WTC11 (cell line): ENCODE results near the gene DACH2. TPM values are rescaled to one million over a fixed set of nuclear protein-coding genes. Genes with fewer than 3 reads are reported as not detected.

Experiments used
- ATAC-seq: fragments of 200-7000 bp; cut with Tn5 transposase; 2 replicates; pipeline ENCODE4 v1.10.0; 2021; ENCODE audit warnings: mild to moderate bottlenecking, moderate library complexity
- CTCF ChIA-PET: fragments of 300-600 bp; sonication (Branson Sonifier 250); formaldehyde crosslinking; loops from one replicate; lab custom pipeline; 2021; ENCODE audit warnings: antibody characterized with exemption; lab: Charles Lee
- POLR2A ChIA-PET: fragments of 350-600 bp; sonication (Branson Sonifier 250); formaldehyde crosslinking; loops from one replicate; lab custom pipeline; 2021; ENCODE audit warnings: antibody characterized with exemption; lab: Charles Lee
- DNase-seq: peaks from one replicate; pipeline ENCODE4 v3.0.0; 2021; ENCODE audit warnings: low spot score
- H3K27ac Mint-ChIP-seq: 2 replicates; pipeline ENCODE4 v1.8.0; 2021; ENCODE audit warnings: mixed read lengths
- H3K27me3 Mint-ChIP-seq: 2 replicates; pipeline ENCODE4 v1.8.0; 2021; ENCODE audit warnings: low read depth, mild to moderate bottlenecking, moderate library complexity, mixed read lengths
- H3K36me3 Mint-ChIP-seq: 2 replicates; pipeline ENCODE4 v1.8.0; 2021; ENCODE audit warnings: mixed read lengths
- H3K4me1 Mint-ChIP-seq: 2 replicates; pipeline ENCODE4 v1.8.0; 2022; ENCODE audit warnings: mixed read lengths
- H3K4me3 Mint-ChIP-seq: 2 replicates; pipeline ENCODE4 v1.8.0; 2021; ENCODE audit warnings: mild to moderate bottlenecking, moderate library complexity, mixed read lengths
- H3K9me3 Mint-ChIP-seq: 2 replicates; pipeline ENCODE4 v1.8.0; 2021; ENCODE audit warnings: mixed read lengths
- CREB1 ChIP-seq: sonication (generic); formaldehyde crosslinking; IDR thresholded peaks from 2 replicates; pipeline ENCODE4 v1.8.0; 2023; ENCODE audit warnings: mild to moderate bottlenecking, missing genetic modification reagents
- ESRRA ChIP-seq: sonication (generic); formaldehyde crosslinking; IDR thresholded peaks from 2 replicates; pipeline ENCODE4 v1.8.1; 2022; ENCODE audit warnings: mild to moderate bottlenecking, missing genetic modification reagents, borderline replicate concordance
- FOXP4 ChIP-seq: sonication (generic); formaldehyde crosslinking; IDR thresholded peaks from 2 replicates; pipeline ENCODE4 v1.8.0; 2022; ENCODE audit warnings: mild to moderate bottlenecking, missing genetic modification reagents
- GTF2I ChIP-seq: fragments of 250-450 bp; sonication (Bioruptor Pico); conservative IDR thresholded peaks from 2 replicates; pipeline ENCODE4 v1.4.0; 2021; ENCODE audit warnings: mild to moderate bottlenecking
- HMGA2 ChIP-seq: fragments of 250-450 bp; sonication (Bioruptor Pico); IDR thresholded peaks from 2 replicates; pipeline ENCODE4 v1.4.0; 2021; ENCODE audit warnings: mild to moderate bottlenecking, moderate library complexity
- HMGXB4 ChIP-seq: sonication (generic); formaldehyde crosslinking; IDR thresholded peaks from 2 replicates; pipeline ENCODE4 v1.8.1; 2023; ENCODE audit warnings: mild to moderate bottlenecking, moderate library complexity, missing genetic modification reagents
- NR2C2 ChIP-seq: sonication (generic); formaldehyde crosslinking; IDR thresholded peaks from 2 replicates; pipeline ENCODE4 v1.8.0; 2022; ENCODE audit warnings: mild to moderate bottlenecking, missing genetic modification reagents
- SMAD4 ChIP-seq: sonication (generic); formaldehyde crosslinking; IDR thresholded peaks from 2 replicates; pipeline ENCODE4 v1.8.0; 2022; ENCODE audit warnings: mild to moderate bottlenecking, missing genetic modification reagents
- ZBTB21 ChIP-seq: sonication (generic); formaldehyde crosslinking; IDR thresholded peaks from 2 replicates; pipeline ENCODE4 v1.8.1; 2023; ENCODE audit warnings: mild to moderate bottlenecking, missing genetic modification reagents, borderline replicate concordance
- ZMAT4 ChIP-seq: fragments of 250-450 bp; sonication (Bioruptor Pico); IDR thresholded peaks from 2 replicates; pipeline ENCODE4 v1.9.0; 2021; ENCODE audit warnings: mild to moderate bottlenecking
- ZNF232 ChIP-seq: sonication (generic); formaldehyde crosslinking; IDR thresholded peaks from 2 replicates; pipeline ENCODE4 v1.8.0; 2022; ENCODE audit warnings: mild to moderate bottlenecking, missing genetic modification reagents
- total RNA-seq: library from RNA; stranded (reverse); gene quantifications from 3 replicates; pipeline ENCODE4 v1.2.3, GENCODE V29; 2021
- TF ChIP-seq, protein P1 (sequence below): fragments of 250-450 bp; sonication (Bioruptor Pico); IDR thresholded peaks from 2 replicates; pipeline ENCODE4 v1.9.0; 2021; ENCODE audit warnings: mild to moderate bottlenecking
- TF ChIP-seq, protein P2 (sequence below): sonication (generic); formaldehyde crosslinking; IDR thresholded peaks from 2 replicates; pipeline ENCODE4 v1.8.1; 2023; ENCODE audit warnings: mild to moderate bottlenecking, missing genetic modification reagents
- TF ChIP-seq, protein P3 (sequence below): fragments of 250-450 bp; sonication (Bioruptor Pico); IDR thresholded peaks from 2 replicates; pipeline ENCODE4 v1.9.0; 2021; ENCODE audit warnings: mild to moderate bottlenecking, borderline replicate concordance

DACH2 gene
- total RNA-seq, 1 experiment from 2014 or later, result 3.5 TPM

- TF ChIP-seq, protein P1, sequence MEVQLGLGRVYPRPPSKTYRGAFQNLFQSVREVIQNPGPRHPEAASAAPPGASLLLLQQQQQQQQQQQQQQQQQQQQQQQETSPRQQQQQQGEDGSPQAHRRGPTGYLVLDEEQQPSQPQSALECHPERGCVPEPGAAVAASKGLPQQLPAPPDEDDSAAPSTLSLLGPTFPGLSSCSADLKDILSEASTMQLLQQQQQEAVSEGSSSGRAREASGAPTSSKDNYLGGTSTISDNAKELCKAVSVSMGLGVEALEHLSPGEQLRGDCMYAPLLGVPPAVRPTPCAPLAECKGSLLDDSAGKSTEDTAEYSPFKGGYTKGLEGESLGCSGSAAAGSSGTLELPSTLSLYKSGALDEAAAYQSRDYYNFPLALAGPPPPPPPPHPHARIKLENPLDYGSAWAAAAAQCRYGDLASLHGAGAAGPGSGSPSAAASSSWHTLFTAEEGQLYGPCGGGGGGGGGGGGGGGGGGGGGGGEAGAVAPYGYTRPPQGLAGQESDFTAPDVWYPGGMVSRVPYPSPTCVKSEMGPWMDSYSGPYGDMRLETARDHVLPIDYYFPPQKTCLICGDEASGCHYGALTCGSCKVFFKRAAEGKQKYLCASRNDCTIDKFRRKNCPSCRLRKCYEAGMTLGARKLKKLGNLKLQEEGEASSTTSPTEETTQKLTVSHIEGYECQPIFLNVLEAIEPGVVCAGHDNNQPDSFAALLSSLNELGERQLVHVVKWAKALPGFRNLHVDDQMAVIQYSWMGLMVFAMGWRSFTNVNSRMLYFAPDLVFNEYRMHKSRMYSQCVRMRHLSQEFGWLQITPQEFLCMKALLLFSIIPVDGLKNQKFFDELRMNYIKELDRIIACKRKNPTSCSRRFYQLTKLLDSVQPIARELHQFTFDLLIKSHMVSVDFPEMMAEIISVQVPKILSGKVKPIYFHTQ (CRISPR knock-in tag), result no peak
- TF ChIP-seq, protein P2, sequence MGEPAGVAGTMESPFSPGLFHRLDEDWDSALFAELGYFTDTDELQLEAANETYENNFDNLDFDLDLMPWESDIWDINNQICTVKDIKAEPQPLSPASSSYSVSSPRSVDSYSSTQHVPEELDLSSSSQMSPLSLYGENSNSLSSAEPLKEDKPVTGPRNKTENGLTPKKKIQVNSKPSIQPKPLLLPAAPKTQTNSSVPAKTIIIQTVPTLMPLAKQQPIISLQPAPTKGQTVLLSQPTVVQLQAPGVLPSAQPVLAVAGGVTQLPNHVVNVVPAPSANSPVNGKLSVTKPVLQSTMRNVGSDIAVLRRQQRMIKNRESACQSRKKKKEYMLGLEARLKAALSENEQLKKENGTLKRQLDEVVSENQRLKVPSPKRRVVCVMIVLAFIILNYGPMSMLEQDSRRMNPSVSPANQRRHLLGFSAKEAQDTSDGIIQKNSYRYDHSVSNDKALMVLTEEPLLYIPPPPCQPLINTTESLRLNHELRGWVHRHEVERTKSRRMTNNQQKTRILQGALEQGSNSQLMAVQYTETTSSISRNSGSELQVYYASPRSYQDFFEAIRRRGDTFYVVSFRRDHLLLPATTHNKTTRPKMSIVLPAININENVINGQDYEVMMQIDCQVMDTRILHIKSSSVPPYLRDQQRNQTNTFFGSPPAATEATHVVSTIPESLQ (CRISPR knock-in tag), result no peak
- TF ChIP-seq NR2C2 (CRISPR knock-in tag), result no peak
- no peak for TF ChIP-seq ZBTB21
- no peak for TF ChIP-seq HMGA2 (CRISPR knock-in tag)
Observed at GRCh38 chrX:86604607-86605006, 456.4 kb downstream of the DACH2 start (continued).

GRCh38 chrX:86696951-86697350 is 548.7 kb downstream of the DACH2 start:
- POLR2A ChIA-PET, result no interaction called here
- Mint-ChIP-seq H3K27me3 (no peaks in the 10 kb centered on the region), H3K4me3 (no peak overlapping the region), H3K4me1 (no peaks in the 10 kb centered on the region), H3K27ac (no peak overlapping the region), H3K9me3 (no peaks in the 10 kb centered on the region), H3K36me3 (no peaks in the 10 kb centered on the region)
- ATAC-seq (no peak), DNase-seq (no peak)
- TF ChIP-seq FOXP4 (CRISPR knock-in tag), result no peak
- TF ChIP-seq ESRRA, result no peak
- TF ChIP-seq, protein P2 (CRISPR knock-in tag), result no peak
- TF ChIP-seq ZMAT4 (CRISPR knock-in tag), result no peak
- TF ChIP-seq HMGXB4, result no peak
- TF ChIP-seq GTF2I, result no peak
- TF ChIP-seq ZBTB21, result no peak
- TF ChIP-seq SMAD4 (CRISPR knock-in tag), result no peak
- no peak for TF ChIP-seq CREB1 (CRISPR knock-in tag)
- TF ChIP-seq, protein P3, sequence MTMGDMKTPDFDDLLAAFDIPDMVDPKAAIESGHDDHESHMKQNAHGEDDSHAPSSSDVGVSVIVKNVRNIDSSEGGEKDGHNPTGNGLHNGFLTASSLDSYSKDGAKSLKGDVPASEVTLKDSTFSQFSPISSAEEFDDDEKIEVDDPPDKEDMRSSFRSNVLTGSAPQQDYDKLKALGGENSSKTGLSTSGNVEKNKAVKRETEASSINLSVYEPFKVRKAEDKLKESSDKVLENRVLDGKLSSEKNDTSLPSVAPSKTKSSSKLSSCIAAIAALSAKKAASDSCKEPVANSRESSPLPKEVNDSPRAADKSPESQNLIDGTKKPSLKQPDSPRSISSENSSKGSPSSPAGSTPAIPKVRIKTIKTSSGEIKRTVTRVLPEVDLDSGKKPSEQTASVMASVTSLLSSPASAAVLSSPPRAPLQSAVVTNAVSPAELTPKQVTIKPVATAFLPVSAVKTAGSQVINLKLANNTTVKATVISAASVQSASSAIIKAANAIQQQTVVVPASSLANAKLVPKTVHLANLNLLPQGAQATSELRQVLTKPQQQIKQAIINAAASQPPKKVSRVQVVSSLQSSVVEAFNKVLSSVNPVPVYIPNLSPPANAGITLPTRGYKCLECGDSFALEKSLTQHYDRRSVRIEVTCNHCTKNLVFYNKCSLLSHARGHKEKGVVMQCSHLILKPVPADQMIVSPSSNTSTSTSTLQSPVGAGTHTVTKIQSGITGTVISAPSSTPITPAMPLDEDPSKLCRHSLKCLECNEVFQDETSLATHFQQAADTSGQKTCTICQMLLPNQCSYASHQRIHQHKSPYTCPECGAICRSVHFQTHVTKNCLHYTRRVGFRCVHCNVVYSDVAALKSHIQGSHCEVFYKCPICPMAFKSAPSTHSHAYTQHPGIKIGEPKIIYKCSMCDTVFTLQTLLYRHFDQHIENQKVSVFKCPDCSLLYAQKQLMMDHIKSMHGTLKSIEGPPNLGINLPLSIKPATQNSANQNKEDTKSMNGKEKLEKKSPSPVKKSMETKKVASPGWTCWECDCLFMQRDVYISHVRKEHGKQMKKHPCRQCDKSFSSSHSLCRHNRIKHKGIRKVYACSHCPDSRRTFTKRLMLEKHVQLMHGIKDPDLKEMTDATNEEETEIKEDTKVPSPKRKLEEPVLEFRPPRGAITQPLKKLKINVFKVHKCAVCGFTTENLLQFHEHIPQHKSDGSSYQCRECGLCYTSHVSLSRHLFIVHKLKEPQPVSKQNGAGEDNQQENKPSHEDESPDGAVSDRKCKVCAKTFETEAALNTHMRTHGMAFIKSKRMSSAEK (CRISPR knock-in tag), result no peak
- TF ChIP-seq ZNF232 (CRISPR knock-in tag), result no peak
- CTCF ChIA-PET, result no interaction called here
